ENCODE data around the gene SH3BP2. TPM values are rescaled to one million over a fixed set of nuclear protein-coding genes. Genes with fewer than 3 reads are reported as not detected.

Gene SH3BP2
- total RNA-seq, 1 experiment from 2014 or later: 52.8 TPM

DNA sequence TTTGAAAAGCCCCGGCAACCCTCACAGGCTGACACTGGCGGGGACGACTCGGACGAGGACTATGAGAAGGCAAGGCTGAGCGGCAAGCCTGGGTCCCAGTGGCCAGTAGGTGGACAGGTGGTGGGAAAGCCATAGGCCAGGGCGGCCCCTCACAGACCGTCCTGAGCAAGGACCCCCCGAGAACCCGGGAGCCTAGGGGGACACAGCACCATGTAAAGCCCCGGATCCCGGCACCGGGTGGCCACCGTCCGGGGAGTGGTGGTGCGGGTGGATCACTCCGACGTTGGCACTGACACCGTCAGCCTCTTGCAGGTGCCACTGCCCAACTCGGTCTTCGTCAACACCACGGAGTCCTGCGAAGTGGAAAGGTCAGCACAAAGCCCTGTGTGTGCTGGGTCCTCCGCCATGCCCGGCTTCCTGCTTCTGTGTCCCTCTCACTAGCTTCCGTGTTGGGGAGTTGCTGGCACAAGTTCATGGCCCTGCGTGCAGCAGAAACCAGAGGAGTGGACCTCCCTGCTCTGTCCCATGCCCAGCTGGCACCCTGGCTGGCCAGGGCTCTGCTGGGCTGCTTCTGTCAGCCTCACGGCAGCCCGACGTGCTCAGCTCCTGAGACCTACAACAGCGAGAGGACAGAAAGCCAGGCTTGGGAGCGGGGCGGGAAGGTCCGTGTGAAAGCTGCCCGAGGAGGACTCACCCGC, 38.9 kb downstream of the SH3BP2 start:
- Histone ChIP-seq H3K4me2 (ENCODE audit: low read length) (no peak overlapping the region), H3K4me1 (ENCODE audit: control insufficient read depth in 1 of 2, insufficient read depth in 2 of 2, low read length in 2 of 2) (no peaks in the 10 kb centered on the region), H3K9me3 (ENCODE audit: control insufficient read depth in 1 of 2, insufficient read depth in 1 of 2, low read depth in 1 of 2, low read length in 2 of 2) (no peaks in the 10 kb centered on the region), H3K27me3 (ENCODE audit: insufficient read depth, low read length) (no peaks in the 10 kb centered on the region), H4K20me1 (ENCODE audit: insufficient read depth) (no peaks in the 10 kb centered on the region), H3K27ac (ENCODE audit: low read depth, low read length) (no peak overlapping the region), H3K9ac (ENCODE audit: low read length) (no peak overlapping the region), H3K9me2 (ENCODE audit: insufficient read depth) (no peaks in the 10 kb centered on the region), H2AFZ (ENCODE audit: low read depth, low read length, poor library complexity, severe bottlenecking) (no peak overlapping the region), H3K79me2 (ENCODE audit: insufficient read depth, low read length) (no peaks in the 10 kb centered on the region), H3K4me3 (replicated peaks in 1 of 2; ENCODE audit: low read depth in 1 of 2, low read length in 2 of 2) (no peak overlapping the region), H3K36me3 (ENCODE audit: control insufficient read depth in 1 of 2, insufficient read depth in 2 of 2, low read length in 2 of 2) (peaks cover 7 to 25% of the 10 kb centered on the region in 2 experiments; a peak in 3 of 4 replicates)
- RAD21 ChIA-PET (ENCODE audit: low non-redundant PET in 1 of 2, low total read pairs in 2 of 2, uncharacterized antibody in 2 of 2, unreplicated experiment in 2 of 2): no interaction called here
- intact Hi-C loops (cut with micrococcal nuclease): no loop called here
- DNase-seq (ENCODE audit: low read depth, low spot score) (no peak), ATAC-seq (no peak)
- TF ChIP-seq EGR1 (IDR thresholded peaks at IDR 0.05; ENCODE audit: low read depth) (no peak), YY1 (IDR thresholded peaks at IDR 0.05; ENCODE audit: extremely low read depth, insufficient replicate concordance, low read depth, low read length) (no peak), REST (IDR thresholded peaks at IDR 0.05; ENCODE audit: low read depth) (no peak), ZNF274 (IDR thresholded peaks at IDR 0.05; ENCODE audit: low read depth, low read length) (no peak), JUND (IDR thresholded peaks at IDR 0.05) (no peak), SIN3A (IDR thresholded peaks at IDR 0.05; ENCODE audit: low read depth) (no peak), SP1 (IDR thresholded peaks at IDR 0.05; ENCODE audit: low read depth) (no peak), CBX3 (IDR thresholded peaks at IDR 0.05; ENCODE audit: low read depth) (no peak), POLR2AphosphoS5 (IDR thresholded peaks at IDR 0.05; ENCODE audit: low read depth, low read length) (no peak), RAD21 (IDR thresholded peaks at IDR 0.05; ENCODE audit: low read depth) (no peak), SRF (IDR thresholded peaks at IDR 0.05; ENCODE audit: low read depth) (no peak)
- TF ChIP-seq, protein P1, sequence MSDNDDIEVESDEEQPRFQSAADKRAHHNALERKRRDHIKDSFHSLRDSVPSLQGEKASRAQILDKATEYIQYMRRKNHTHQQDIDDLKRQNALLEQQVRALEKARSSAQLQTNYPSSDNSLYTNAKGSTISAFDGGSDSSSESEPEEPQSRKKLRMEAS (IDR thresholded peaks at IDR 0.05): no peak
- TF ChIP-seq, protein P2, sequence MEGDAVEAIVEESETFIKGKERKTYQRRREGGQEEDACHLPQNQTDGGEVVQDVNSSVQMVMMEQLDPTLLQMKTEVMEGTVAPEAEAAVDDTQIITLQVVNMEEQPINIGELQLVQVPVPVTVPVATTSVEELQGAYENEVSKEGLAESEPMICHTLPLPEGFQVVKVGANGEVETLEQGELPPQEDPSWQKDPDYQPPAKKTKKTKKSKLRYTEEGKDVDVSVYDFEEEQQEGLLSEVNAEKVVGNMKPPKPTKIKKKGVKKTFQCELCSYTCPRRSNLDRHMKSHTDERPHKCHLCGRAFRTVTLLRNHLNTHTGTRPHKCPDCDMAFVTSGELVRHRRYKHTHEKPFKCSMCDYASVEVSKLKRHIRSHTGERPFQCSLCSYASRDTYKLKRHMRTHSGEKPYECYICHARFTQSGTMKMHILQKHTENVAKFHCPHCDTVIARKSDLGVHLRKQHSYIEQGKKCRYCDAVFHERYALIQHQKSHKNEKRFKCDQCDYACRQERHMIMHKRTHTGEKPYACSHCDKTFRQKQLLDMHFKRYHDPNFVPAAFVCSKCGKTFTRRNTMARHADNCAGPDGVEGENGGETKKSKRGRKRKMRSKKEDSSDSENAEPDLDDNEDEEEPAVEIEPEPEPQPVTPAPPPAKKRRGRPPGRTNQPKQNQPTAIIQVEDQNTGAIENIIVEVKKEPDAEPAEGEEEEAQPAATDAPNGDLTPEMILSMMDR (IDR thresholded peaks at IDR 0.05 in 2 of 3, conservative IDR thresholded peaks at IDR 0.05 in 1 of 3; ENCODE audit: borderline replicate concordance in 1 of 3, insufficient read depth in 1 of 3, low read depth in 2 of 3, low read length in 2 of 3): no peak
- TF ChIP-seq, protein P3, sequence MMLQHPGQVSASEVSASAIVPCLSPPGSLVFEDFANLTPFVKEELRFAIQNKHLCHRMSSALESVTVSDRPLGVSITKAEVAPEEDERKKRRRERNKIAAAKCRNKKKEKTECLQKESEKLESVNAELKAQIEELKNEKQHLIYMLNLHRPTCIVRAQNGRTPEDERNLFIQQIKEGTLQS (IDR thresholded peaks at IDR 0.05): no peak
- CTCF ChIA-PET: no interaction called here
- BruUV-seq (replicated peaks): no TSS peak
- POLR2A ChIA-PET: no interaction called here
